Natural killer cell (primary cell): ENCODE measurements around the gene AP3D1. TPM values are rescaled to one million over a fixed set of nuclear protein-coding genes. Genes with fewer than 3 reads are reported as not detected.
A peak's percentile ranks its signal among the peaks of the same experiment; 100 is the strongest.

ENCODE experiments used
- ATAC-seq, 3 donors: fragments of 150-1000 bp in 2 of 3; fragments of 200-7000 bp in 1 of 3; cut with Tn5 transposase; 1 replicate in 1 of 3; 2 replicates in 2 of 3; pipeline ENCODE4 v1.10.0; 2021; ENCODE audit warnings: mild to moderate bottlenecking in 2 of 3, moderate library complexity in 2 of 3
- DNase-seq, 2 donors: peaks; one replicate each; pipeline versions ENCODE4 v3.0.0 to v3.0.0-alpha.2; 2013 to 2021; ENCODE audit warnings: mixed read lengths in 1 of 2
- H3K27ac ChIP-seq: one replicate; pipeline ENCODE4 v1.5.1; 2013; ENCODE audit warnings: mild to moderate bottlenecking, low read length
- H3K27me3 ChIP-seq: one replicate; pipeline ENCODE4 v1.6.1; 2013; ENCODE audit warnings: low read length; ENCODE audit not compliant: control insufficient read depth, insufficient read depth
- H3K36me3 ChIP-seq: one replicate; pipeline ENCODE4 v1.6.1; 2013; ENCODE audit warnings: low read length; ENCODE audit not compliant: control insufficient read depth, insufficient read depth
- H3K4me1 ChIP-seq: one replicate; pipeline ENCODE4 v1.6.1; 2013; ENCODE audit warnings: low read length; ENCODE audit not compliant: control insufficient read depth, insufficient read depth
- H3K4me3 ChIP-seq: one replicate; pipeline ENCODE4 v1.5.1; 2013; ENCODE audit warnings: low read length
- H3K9me3 ChIP-seq: one replicate; pipeline ENCODE4 v1.6.1; 2013; ENCODE audit warnings: low read length; ENCODE audit not compliant: control insufficient read depth, insufficient read depth
- H3K27ac Mint-ChIP-seq, 2 donors: one replicate each; pipeline ENCODE4 v1.8.0; 2022; ENCODE audit warnings: mild to moderate bottlenecking in 2 of 2, mixed read lengths in 2 of 2, moderate library complexity in 1 of 2
- H3K27me3 Mint-ChIP-seq, 2 donors: one replicate each; pipeline ENCODE4 v1.8.0; 2022; ENCODE audit warnings: low read depth in 2 of 2, mixed read lengths in 2 of 2
- H3K36me3 Mint-ChIP-seq: one replicate; pipeline ENCODE4 v1.8.0; 2022; ENCODE audit warnings: mixed read lengths
- H3K4me1 Mint-ChIP-seq, 2 donors: one replicate each; pipeline ENCODE4 v1.8.0; 2022; ENCODE audit warnings: mixed read lengths in 2 of 2
- H3K4me3 Mint-ChIP-seq: one replicate; pipeline ENCODE4 v1.8.0; 2022; ENCODE audit warnings: mild to moderate bottlenecking, moderate library complexity, mixed read lengths
- H3K9me3 Mint-ChIP-seq, 2 donors: one replicate each; pipeline ENCODE4 v1.8.0; 2022; ENCODE audit warnings: mixed read lengths in 2 of 2
- WGBS: methylation state at CpG from one replicate; pipeline ENCODE4 v1.1.7; 2013; ENCODE audit warnings: missing lambda C conversion rate; ENCODE audit not compliant: insufficient coverage; 5-methylcytosine and 5-hydroxymethylcytosine counted together
- intact Hi-C: fragments of 100-400 bp; cut with micrococcal nuclease; formaldehyde crosslinking; loops from one replicate; pipeline ENCODE4 v1.14.2; 2022
- total RNA-seq, 4 donors: library from RNA; stranded (reverse); fragments of 120-200 nt in 1 of 4; gene quantifications; one replicate each; pipeline versions ENCODE4 v1.2.3 to v1.2.4, GENCODE V29; 2013 to 2022
- TF ChIP-seq, protein P1 (sequence below): fragments of 200-600 bp; IDR thresholded peaks from one replicate; pipeline ENCODE4 v1.8.0; 2022; ENCODE audit warnings: antibody characterized with exemption

The AP3D1 gene
- total RNA-seq, 3 donors from 2014 or later (not counting 1 experiment from before 2014, with no cell fraction given) = 74.6 to 93.1 (median 87.5) TPM

DNA sequence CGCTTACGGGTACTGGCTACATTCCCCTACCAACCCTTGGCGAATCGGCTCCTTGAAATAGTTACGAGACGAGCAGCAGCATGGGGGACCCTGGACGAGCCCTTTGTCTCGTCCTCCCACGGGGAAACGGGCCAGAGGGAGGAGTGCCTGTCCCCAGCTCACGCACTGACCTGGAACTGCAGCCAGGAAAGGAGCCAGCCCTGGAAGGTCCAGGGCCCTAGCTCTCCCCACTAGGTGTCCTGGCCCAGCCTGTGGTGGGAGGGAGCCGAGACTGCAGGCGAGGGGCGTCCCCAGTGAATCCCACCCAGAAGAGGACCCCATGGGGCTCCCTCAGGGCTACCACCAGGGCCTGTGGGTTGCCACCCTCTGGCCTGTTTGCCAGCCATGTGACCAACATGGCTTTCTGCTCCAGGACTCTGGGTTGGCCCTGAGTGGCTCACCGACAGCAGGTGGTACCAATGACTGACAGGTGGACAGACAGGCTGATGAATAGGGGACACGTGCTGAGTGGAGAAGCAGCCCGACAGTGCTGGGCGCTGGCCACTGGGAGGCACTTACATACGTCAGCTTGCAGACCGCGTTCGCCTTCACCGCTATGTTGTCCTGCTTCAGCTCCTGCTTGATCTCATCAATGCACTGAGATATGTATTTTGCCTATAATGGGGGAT, 13.2 kb downstream of the AP3D1 start:
- peaks cover 5% of the 10 kb centered on the region for H3K4me1 ChIP-seq
- Mint-ChIP-seq H3K27me3 (no peaks in the 10 kb centered on the region), H3K27ac (peak overlapping the region in 1 of 2 donors; percentile 22), H3K4me3 (no peak overlapping the region), H3K36me3 (no peaks in the 10 kb centered on the region), H3K9me3 (no peaks in the 10 kb centered on the region), H3K4me1 (peaks cover 0 to 4% of the 10 kb centered on the region in 2 donors)
- TF ChIP-seq, protein P1, sequence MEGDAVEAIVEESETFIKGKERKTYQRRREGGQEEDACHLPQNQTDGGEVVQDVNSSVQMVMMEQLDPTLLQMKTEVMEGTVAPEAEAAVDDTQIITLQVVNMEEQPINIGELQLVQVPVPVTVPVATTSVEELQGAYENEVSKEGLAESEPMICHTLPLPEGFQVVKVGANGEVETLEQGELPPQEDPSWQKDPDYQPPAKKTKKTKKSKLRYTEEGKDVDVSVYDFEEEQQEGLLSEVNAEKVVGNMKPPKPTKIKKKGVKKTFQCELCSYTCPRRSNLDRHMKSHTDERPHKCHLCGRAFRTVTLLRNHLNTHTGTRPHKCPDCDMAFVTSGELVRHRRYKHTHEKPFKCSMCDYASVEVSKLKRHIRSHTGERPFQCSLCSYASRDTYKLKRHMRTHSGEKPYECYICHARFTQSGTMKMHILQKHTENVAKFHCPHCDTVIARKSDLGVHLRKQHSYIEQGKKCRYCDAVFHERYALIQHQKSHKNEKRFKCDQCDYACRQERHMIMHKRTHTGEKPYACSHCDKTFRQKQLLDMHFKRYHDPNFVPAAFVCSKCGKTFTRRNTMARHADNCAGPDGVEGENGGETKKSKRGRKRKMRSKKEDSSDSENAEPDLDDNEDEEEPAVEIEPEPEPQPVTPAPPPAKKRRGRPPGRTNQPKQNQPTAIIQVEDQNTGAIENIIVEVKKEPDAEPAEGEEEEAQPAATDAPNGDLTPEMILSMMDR = no peak
- whole genome bisulfite sequencing = 98% methylated on average over 23 of the region's 23 CpGs
- H3K4me3 ChIP-seq = no peak overlapping the region
- no peaks in the 10 kb centered on the region for H3K27me3 ChIP-seq
- no peak for DNase-seq
- no peaks in the 10 kb centered on the region for H3K9me3 ChIP-seq
- H3K36me3 ChIP-seq = peaks cover 26% of the 10 kb centered on the region
- intact Hi-C loops = no loop called here
- no peak for ATAC-seq
- no peak overlapping the region for H3K27ac ChIP-seq

DNA sequence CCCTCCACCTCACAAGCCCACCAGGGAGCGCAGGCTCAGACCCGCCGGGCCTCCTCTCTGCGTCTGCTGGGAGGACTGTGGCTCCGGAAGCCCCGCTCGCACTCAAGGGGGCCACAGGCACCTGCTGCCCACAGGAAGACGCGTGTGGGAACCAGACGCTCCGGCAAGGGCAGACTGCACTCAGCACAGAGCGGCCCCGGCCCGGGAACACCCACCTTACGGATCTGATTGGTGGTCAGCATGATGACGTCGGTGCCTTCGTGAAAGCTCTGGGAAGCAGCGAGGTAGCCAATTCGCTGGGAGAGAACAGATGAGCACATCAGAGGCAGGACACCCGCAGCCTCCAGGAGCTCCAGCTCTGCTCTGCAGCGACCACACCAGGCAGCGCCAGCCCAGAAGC, 14.6 kb downstream of the AP3D1 start:
- H3K9me3 Mint-ChIP-seq = no peaks in the 10 kb centered on the region
- peaks cover 39% of the 10 kb centered on the region for H3K36me3 ChIP-seq

DNA sequence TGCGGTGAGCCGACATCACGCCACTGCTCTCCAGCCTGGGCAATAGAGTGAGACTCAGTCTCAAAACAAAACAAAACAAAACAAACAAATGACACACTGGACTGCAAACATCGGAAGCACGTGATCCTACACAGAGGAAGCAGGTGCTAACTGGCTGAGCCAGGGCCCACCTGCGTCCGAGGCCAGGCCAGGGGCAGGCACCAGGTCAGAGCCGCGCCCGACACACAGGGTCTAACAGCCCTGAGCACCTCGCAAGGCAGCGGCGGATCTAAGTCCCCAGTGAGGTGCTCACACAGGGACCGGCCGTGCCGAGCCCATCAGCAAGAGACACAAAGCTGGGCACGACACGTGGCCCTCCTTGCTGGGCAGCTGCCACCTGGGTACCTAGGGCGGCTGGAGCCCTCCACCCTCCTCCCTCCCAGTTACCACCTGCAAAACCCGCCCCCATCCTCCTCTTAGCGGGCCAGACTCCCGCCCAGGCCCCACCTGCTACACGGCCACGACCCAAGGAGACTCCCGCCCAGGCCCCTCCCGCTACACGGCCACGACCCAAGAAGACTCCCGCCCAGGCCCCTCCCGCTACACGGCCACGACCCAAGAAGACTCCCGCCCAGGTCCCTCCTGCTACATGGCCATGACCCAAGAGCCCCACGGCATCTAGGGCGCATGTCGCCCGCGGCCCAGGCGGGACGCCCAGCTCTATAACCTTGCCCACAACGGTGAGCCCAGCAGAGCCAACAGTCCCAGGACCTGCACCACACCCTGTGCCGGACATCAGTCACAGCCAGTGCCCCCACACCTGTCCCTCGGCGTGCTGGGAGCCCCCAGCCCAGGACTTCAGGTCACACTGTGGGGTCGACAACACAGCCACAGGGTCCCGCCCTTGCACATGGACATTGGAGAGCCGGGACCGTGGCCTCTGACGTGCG, 15.6 kb downstream of the AP3D1 start:
- ATAC-seq (no peak), DNase-seq (no peak)
- Histone ChIP-seq H3K9me3 (no peaks in the 10 kb centered on the region), H3K27me3 (no peaks in the 10 kb centered on the region), H3K36me3 (peaks cover 41% of the 10 kb centered on the region), H3K4me1 (peaks cover 5% of the 10 kb centered on the region), H3K27ac (no peak overlapping the region), H3K4me3 (no peak overlapping the region)
- H3K9me3 Mint-ChIP-seq = no peaks in the 10 kb centered on the region
- intact Hi-C loops = no loop called here
- no peak overlapping the region for H3K27ac Mint-ChIP-seq
- no peaks in the 10 kb centered on the region for H3K4me1 Mint-ChIP-seq
- H3K36me3 Mint-ChIP-seq = no peaks in the 10 kb centered on the region
- no peaks in the 10 kb centered on the region for H3K27me3 Mint-ChIP-seq
- TF ChIP-seq, protein P1 = no peak
- WGBS = 94% methylated on average over 50 of the region's 50 CpGs
- no peak overlapping the region for H3K4me3 Mint-ChIP-seq

More for the DNA sequence above, 14.6 kb downstream of the AP3D1 start:
- Mint-ChIP-seq H3K27ac (no peak overlapping the region), H3K4me1 (peaks cover 0 to 4% of the 10 kb centered on the region in 2 donors), H3K36me3 (no peaks in the 10 kb centered on the region), H3K4me3 (no peak overlapping the region), H3K27me3 (no peaks in the 10 kb centered on the region)
- TF ChIP-seq, protein P1 = no peak
- peaks cover 5% of the 10 kb centered on the region for H3K4me1 ChIP-seq
- H3K4me3 ChIP-seq = no peak overlapping the region
- no peak for ATAC-seq
- no peaks in the 10 kb centered on the region for H3K27me3 ChIP-seq
- no peak overlapping the region for H3K27ac ChIP-seq
- H3K9me3 ChIP-seq = no peaks in the 10 kb centered on the region
- no peak for DNase-seq
- intact Hi-C loops = no loop called here
- WGBS = 96% methylated on average over 23 of the region's 23 CpGs
